ENCODE data around the gene SYTL3. TPM values are rescaled to one million over a fixed set of nuclear protein-coding genes. Genes with fewer than 3 reads are reported as not detected.
"Not testable (repeated sequence)": the region's sequence is repeated elsewhere in the genome, so short reads cannot be mapped to it uniquely, and the experiment has no call there.

The SYTL3 gene
- total RNA-seq, 1 experiment from 2014 or later: 0.86 TPM

GRCh38 chr6:158655569-158656450 is 6.0 kb downstream of the SYTL3 start:
- intact Hi-C loops (cut with micrococcal nuclease; ENCODE audit: unreplicated experiment): no loop called here
- no peak for DNase-seq
- no TSS peak for BruUV-seq (replicated peaks)
- Histone ChIP-seq H3K4me3 (ENCODE audit: low read depth, low read length) (no peak overlapping the region), H3K9me3 (no peaks in the 10 kb centered on the region), H3K27me3 (replicated peaks; ENCODE audit: control insufficient read depth, insufficient read depth, low read length) (no peaks in the 10 kb centered on the region), H3K36me3 (ENCODE audit: control insufficient read depth, insufficient read depth, low read length) (no peaks in the 10 kb centered on the region), H3K4me1 (no peaks in the 10 kb centered on the region)
- ChIA-PET POLR2A (no interaction called here), CTCF (no interaction called here)
- H3K36me3 Mint-ChIP-seq (ENCODE audit: insufficient read depth, unreplicated experiment): no peaks in the 10 kb centered on the region
- H3K4me1 Mint-ChIP-seq (ENCODE audit: low read depth, unreplicated experiment): peaks cover 7% of the 10 kb centered on the region
- H3K27ac Mint-ChIP-seq (ENCODE audit: unreplicated experiment): no peak overlapping the region
- no peaks in the 10 kb centered on the region for H3K27me3 Mint-ChIP-seq (ENCODE audit: insufficient read depth, unreplicated experiment)
- no peak overlapping the region for H3K4me3 Mint-ChIP-seq (ENCODE audit: unreplicated experiment)
- no peak for TF ChIP-seq CTCF (IDR thresholded peaks at IDR 0.05; ENCODE audit: insufficient read depth in 1 of 2, low read depth in 1 of 2, low read length in 1 of 2, severe bottlenecking in 1 of 2, unreplicated experiment in 1 of 2)
- H3K9me3 Mint-ChIP-seq (ENCODE audit: unreplicated experiment): no peaks in the 10 kb centered on the region

GRCh38 chr6:158656986-158657385 is 7.1 kb downstream of the SYTL3 start:
- POLR2A ChIA-PET; H3K27me3 ChIP-seq (replicated peaks; ENCODE audit: control insufficient read depth, insufficient read depth, low read length); H3K27me3 Mint-ChIP-seq (ENCODE audit: insufficient read depth, unreplicated experiment); H3K4me1 Mint-ChIP-seq (ENCODE audit: low read depth, unreplicated experiment); BruUV-seq (replicated peaks); H3K4me1 ChIP-seq; CTCF ChIA-PET; H3K9me3 ChIP-seq; H3K4me3 ChIP-seq (ENCODE audit: low read depth, low read length); H3K9me3 Mint-ChIP-seq (ENCODE audit: unreplicated experiment); H3K36me3 Mint-ChIP-seq (ENCODE audit: insufficient read depth, unreplicated experiment); H3K36me3 ChIP-seq (ENCODE audit: control insufficient read depth, insufficient read depth, low read length); intact Hi-C loops (cut with micrococcal nuclease; ENCODE audit: unreplicated experiment); H3K4me3 Mint-ChIP-seq (ENCODE audit: unreplicated experiment); H3K27ac Mint-ChIP-seq (ENCODE audit: unreplicated experiment): not testable (repeated sequence)
- DNase-seq: peak in 1 of 2 experiments; percentile 62

DNA sequence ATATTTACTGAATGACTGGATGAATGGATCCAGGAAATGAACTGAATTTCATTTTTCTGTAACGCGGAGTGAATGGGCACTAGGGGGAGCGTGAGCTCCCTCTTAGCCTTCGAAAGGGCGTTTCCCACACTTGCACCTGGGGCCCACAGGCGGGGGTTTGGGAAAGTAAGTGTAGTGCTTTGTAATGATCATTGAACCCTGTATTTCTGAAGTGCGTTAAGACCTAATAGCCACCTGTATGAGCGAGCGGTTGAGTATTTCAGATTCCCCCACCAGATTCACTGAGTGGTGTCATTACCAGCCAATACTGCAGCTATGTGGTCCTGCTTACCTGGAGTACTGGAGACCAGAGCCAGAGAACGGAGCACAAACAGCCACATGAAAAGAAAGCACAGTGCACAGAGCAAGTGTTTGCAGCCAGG is 10.5 kb downstream of the SYTL3 start:
- TF ChIP-seq CTCF (IDR thresholded peaks at IDR 0.05; ENCODE audit: insufficient read depth in 1 of 2, low read depth in 1 of 2, low read length in 1 of 2, severe bottlenecking in 1 of 2, unreplicated experiment in 1 of 2): peak; percentile 58 to 62
- no TSS peak for BruUV-seq (replicated peaks)
- peak in 1 of 2 experiments; percentile 50 for DNase-seq
- Mint-ChIP-seq H3K27ac (ENCODE audit: unreplicated experiment) (no peak overlapping the region), H3K36me3 (ENCODE audit: insufficient read depth, unreplicated experiment) (no peaks in the 10 kb centered on the region), H3K4me1 (ENCODE audit: low read depth, unreplicated experiment) (peaks cover 7% of the 10 kb centered on the region), H3K27me3 (ENCODE audit: insufficient read depth, unreplicated experiment) (no peaks in the 10 kb centered on the region), H3K4me3 (ENCODE audit: unreplicated experiment) (no peak overlapping the region), H3K9me3 (ENCODE audit: unreplicated experiment) (no peaks in the 10 kb centered on the region)
- intact Hi-C loops (cut with micrococcal nuclease; ENCODE audit: unreplicated experiment): loop anchor here (1.0 kb wide), 1 partner anchor 31 kb away; no protein-coding TSS in a partner anchor
- H3K9me3 ChIP-seq: no peaks in the 10 kb centered on the region
- CTCF ChIA-PET: interaction anchor here (0.8 to 2.0 kb wide), 4 partner anchors 9 to 30 kb away, joined by 3 to 22 read pairs (median 8); partner anchors contain the start of gene DYNLT1
- H3K4me1 ChIP-seq: 0 out of 2 replicates have a peak, but pooled peaks cover 3% of the 10 kb centered on the region
- no peaks in the 10 kb centered on the region for H3K27me3 ChIP-seq (replicated peaks; ENCODE audit: control insufficient read depth, insufficient read depth, low read length)
- POLR2A ChIA-PET: no interaction called here
- H3K4me3 ChIP-seq (ENCODE audit: low read depth, low read length): no peak overlapping the region
- no peaks in the 10 kb centered on the region for H3K36me3 ChIP-seq (ENCODE audit: control insufficient read depth, insufficient read depth, low read length)

All from Caco-2 (cell line).